OCI-LY3 (cell line): ENCODE data around the gene RAD51AP2.

ENCODE experiments used
- H2AFZ ChIP-seq: fragments of 200-600, 300-600 bp; shearing (Covaris generic); 2 replicates; pipeline ENCODE4 v1.6.0; 2014; ENCODE audit warnings: antibody characterized with exemption, low read depth, low read length
- H3K27ac ChIP-seq: fragments of 200-600, 300-600 bp; sonication (generic); 2 replicates; pipeline ENCODE4 v1.5.1; 2014; ENCODE audit warnings: mild to moderate bottlenecking, low read length, moderate library complexity, mixed read lengths
- H3K27me3 ChIP-seq: fragments of 200-600, 300-600 bp; sonication (generic); 2 replicates; pipeline ENCODE4 v1.6.1; 2014; ENCODE audit warnings: low read depth, low read length, mixed read lengths
- H3K36me3 ChIP-seq: fragments of 200-600, 300-600 bp; sonication (generic); replicated peaks from 2 replicates; pipeline ENCODE3; 2014; ENCODE audit warnings: low read depth, low read length, mixed read lengths
- H3K4me1 ChIP-seq: fragments of 300-600, 200-600 bp; sonication (generic); 2 replicates; pipeline ENCODE4 v1.6.1; 2014; ENCODE audit warnings: low read length, mixed read lengths
- H3K4me2 ChIP-seq: fragments of 200-600, 300-600 bp; sonication (generic); 2 replicates; pipeline ENCODE4 v1.6.1; 2014; ENCODE audit warnings: low read length, mixed read lengths
- H3K4me3 ChIP-seq: fragments of 300-600, 200-600 bp; sonication (generic); 2 replicates; pipeline ENCODE4 v1.5.1; 2014; ENCODE audit warnings: antibody characterized with exemption, mild to moderate bottlenecking, low read length, moderate library complexity
- H3K79me2 ChIP-seq: fragments of 300-600, 200-600 bp; shearing (Covaris generic); 2 replicates; pipeline ENCODE4 v1.6.1; 2014; ENCODE audit warnings: mild to moderate bottlenecking, low read length, mixed read lengths
- H3K9ac ChIP-seq: fragments of 300-600, 200-600 bp; shearing (Covaris generic); 2 replicates; pipeline ENCODE4 v1.6.0; 2014; ENCODE audit warnings: mild to moderate bottlenecking, low read length, moderate library complexity
- H3K9me3 ChIP-seq: fragments of 200-600, 300-600 bp; shearing (Covaris generic); 2 replicates; pipeline ENCODE4 v1.6.1; 2014; ENCODE audit warnings: low read length, mixed read lengths; ENCODE audit not compliant: insufficient read depth
- H4K20me1 ChIP-seq: fragments of 200-600, 300-600 bp; sonication (generic); 2 replicates; pipeline ENCODE4 v1.6.1; 2016; ENCODE audit warnings: low read length, mixed read lengths; ENCODE audit not compliant: insufficient read depth
- EZH2phosphoT487 ChIP-seq: fragments of 200-600 bp; shearing (Covaris generic); IDR thresholded peaks from 2 replicates; pipeline ENCODE4 v1.6.1; 2018; ENCODE audit warnings: antibody characterized with exemption, mixed run types, low read depth
- TF ChIP-seq, protein P1 (sequence below): fragments of 200-600, 300-600 bp; sonication (generic); IDR thresholded peaks from 2 replicates; pipeline ENCODE4 v1.5.1; 2014; ENCODE audit warnings: antibody characterized with exemption, low read length, low read depth

RAD51AP2 gene

GRCh38 chr2:17533546-17533945, 15.3 kb upstream of the RAD51AP2 start:
- Histone ChIP-seq H3K9me3 (no peaks in the 10 kb centered on the region), H3K27ac (no peak overlapping the region), H3K9ac (no peak overlapping the region), H3K4me1 (peaks cover 7% of the 10 kb centered on the region), H3K36me3 (no peaks in the 10 kb centered on the region), H3K4me2 (no peak overlapping the region), H3K4me3 (no peak overlapping the region), H3K27me3 (0 out of 2 replicates have a peak, but pooled peaks cover 8% of the 10 kb centered on the region), H4K20me1 (no peaks in the 10 kb centered on the region), H2AFZ (no peak overlapping the region), H3K79me2 (no peaks in the 10 kb centered on the region)
- TF ChIP-seq, protein P1, sequence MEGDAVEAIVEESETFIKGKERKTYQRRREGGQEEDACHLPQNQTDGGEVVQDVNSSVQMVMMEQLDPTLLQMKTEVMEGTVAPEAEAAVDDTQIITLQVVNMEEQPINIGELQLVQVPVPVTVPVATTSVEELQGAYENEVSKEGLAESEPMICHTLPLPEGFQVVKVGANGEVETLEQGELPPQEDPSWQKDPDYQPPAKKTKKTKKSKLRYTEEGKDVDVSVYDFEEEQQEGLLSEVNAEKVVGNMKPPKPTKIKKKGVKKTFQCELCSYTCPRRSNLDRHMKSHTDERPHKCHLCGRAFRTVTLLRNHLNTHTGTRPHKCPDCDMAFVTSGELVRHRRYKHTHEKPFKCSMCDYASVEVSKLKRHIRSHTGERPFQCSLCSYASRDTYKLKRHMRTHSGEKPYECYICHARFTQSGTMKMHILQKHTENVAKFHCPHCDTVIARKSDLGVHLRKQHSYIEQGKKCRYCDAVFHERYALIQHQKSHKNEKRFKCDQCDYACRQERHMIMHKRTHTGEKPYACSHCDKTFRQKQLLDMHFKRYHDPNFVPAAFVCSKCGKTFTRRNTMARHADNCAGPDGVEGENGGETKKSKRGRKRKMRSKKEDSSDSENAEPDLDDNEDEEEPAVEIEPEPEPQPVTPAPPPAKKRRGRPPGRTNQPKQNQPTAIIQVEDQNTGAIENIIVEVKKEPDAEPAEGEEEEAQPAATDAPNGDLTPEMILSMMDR = no peak

DNA sequence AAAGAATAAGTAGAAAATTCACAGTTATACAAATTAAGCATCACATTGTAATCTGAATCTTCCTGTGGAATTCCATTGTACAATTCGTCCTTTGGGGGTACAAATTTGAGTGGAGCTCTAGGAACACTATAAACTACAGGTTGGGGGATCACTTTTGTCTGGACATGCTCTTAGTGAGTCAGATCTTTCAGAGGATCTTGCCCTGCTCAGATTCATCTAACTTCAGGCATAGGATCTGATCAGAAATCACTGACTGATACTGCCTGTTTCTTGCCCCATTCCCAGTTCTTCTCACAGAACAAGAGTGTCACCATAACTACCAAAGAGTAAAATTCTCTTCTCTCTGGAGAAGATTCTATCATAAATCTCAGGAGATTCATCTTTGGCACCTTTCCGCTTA, 11.5 kb upstream of the RAD51AP2 start:
- no peak overlapping the region for H3K27ac ChIP-seq
- no peaks in the 10 kb centered on the region for H3K9me3 ChIP-seq
- H3K9ac ChIP-seq = no peak overlapping the region
- 0 out of 2 replicates have a peak, but pooled peaks cover 8% of the 10 kb centered on the region for H3K27me3 ChIP-seq
- H2AFZ ChIP-seq = no peak overlapping the region
- H3K4me3 ChIP-seq = no peak overlapping the region
- no peaks in the 10 kb centered on the region for H3K36me3 ChIP-seq
- H3K4me1 ChIP-seq = peaks cover 7% of the 10 kb centered on the region
- no peaks in the 10 kb centered on the region for H3K79me2 ChIP-seq
- H3K4me2 ChIP-seq = no peak overlapping the region
- no peaks in the 10 kb centered on the region for H4K20me1 ChIP-seq
- no peak for TF ChIP-seq EZH2phosphoT487
- TF ChIP-seq, protein P1 = no peak

- Histone ChIP-seq H3K27me3 (no peaks in the 10 kb centered on the region; the same call in 1 of the 2 replicates), H3K27ac (no peak overlapping the region), H3K9ac (no peak overlapping the region), H3K36me3 (no peaks in the 10 kb centered on the region), H2AFZ (no peak overlapping the region), H3K9me3 (no peaks in the 10 kb centered on the region), H3K4me1 (peaks cover 20% of the 10 kb centered on the region), H3K79me2 (no peaks in the 10 kb centered on the region), H3K4me3 (no peak overlapping the region), H4K20me1 (no peaks in the 10 kb centered on the region), H3K4me2 (no peak overlapping the region)
- TF ChIP-seq, protein P1 = no peak
- no peak for TF ChIP-seq EZH2phosphoT487
Measured at GRCh38 chr2:17522303-17522702, 4.1 kb upstream of the RAD51AP2 start.

DNA sequence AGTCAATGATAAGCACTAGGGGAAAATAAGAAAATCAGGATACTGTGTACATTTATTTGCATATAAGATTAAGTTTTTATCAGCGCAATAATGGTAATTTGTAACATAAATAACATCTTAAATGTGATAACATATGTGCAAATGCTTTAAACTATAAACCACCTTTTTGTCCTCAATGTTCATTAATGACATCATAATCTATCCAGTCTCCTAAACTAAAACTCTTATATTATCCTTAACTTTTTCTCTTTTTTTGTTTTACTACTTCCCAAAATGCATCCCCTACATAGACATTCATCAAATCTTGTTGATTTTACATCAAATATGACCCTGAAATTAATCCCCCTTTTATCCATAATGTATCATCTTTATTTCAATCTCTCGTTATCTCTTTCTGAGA, 3.4 kb upstream of the RAD51AP2 start:
- Histone ChIP-seq H3K27ac (no peak overlapping the region), H3K4me2 (no peak overlapping the region), H3K9ac (no peak overlapping the region), H3K9me3 (no peaks in the 10 kb centered on the region), H3K4me3 (no peak overlapping the region), H3K27me3 (no peaks in the 10 kb centered on the region; the same call in 1 of the 2 replicates), H2AFZ (no peak overlapping the region), H3K36me3 (no peaks in the 10 kb centered on the region), H4K20me1 (no peaks in the 10 kb centered on the region), H3K4me1 (peaks cover 27% of the 10 kb centered on the region), H3K79me2 (no peaks in the 10 kb centered on the region)
- no peak for TF ChIP-seq EZH2phosphoT487
- TF ChIP-seq, protein P1 = no peak
